Effector memory CD8-positive, alpha-beta T cell (primary cell): Measurements from ENCODE around the gene GNA15.

Experiments
- ATAC-seq: fragments of 150-1000 bp; cut with Tn5 transposase; replicated peaks from 2 replicates; pipeline ENCODE4 v1.10.0; 2021; ENCODE audit warnings: mild to moderate bottlenecking, moderate library complexity
- DNase-seq, 3 experiments: peaks; one replicate each; pipeline ENCODE4 v3.0.0; 2021
- H3K27ac Mint-ChIP-seq, 2 donors: one replicate each; pipeline ENCODE4 v1.8.0; 2022; ENCODE audit warnings: mild to moderate bottlenecking in 2 of 2, mixed read lengths in 2 of 2, moderate library complexity in 2 of 2
- H3K27me3 Mint-ChIP-seq, 2 donors: one replicate each; pipeline ENCODE4 v1.8.0; 2022; ENCODE audit warnings: mixed read lengths in 2 of 2
- H3K36me3 Mint-ChIP-seq: one replicate; pipeline ENCODE4 v1.8.0; 2022; ENCODE audit warnings: mild to moderate bottlenecking, moderate library complexity, mixed read lengths; ENCODE audit not compliant: insufficient read depth
- H3K4me1 Mint-ChIP-seq, 2 donors: one replicate each; pipeline ENCODE4 v1.8.0; 2022; ENCODE audit warnings: low read depth in 2 of 2, mixed read lengths in 2 of 2
- H3K4me3 Mint-ChIP-seq, 2 donors: one replicate each; pipeline ENCODE4 v1.8.0; 2022; ENCODE audit warnings: mild to moderate bottlenecking in 2 of 2, mixed read lengths in 2 of 2, moderate library complexity in 2 of 2
- H3K9me3 Mint-ChIP-seq, 2 donors: one replicate each; pipeline ENCODE4 v1.8.0; 2022; ENCODE audit warnings: mixed read lengths in 2 of 2

The GNA15 gene

DNA sequence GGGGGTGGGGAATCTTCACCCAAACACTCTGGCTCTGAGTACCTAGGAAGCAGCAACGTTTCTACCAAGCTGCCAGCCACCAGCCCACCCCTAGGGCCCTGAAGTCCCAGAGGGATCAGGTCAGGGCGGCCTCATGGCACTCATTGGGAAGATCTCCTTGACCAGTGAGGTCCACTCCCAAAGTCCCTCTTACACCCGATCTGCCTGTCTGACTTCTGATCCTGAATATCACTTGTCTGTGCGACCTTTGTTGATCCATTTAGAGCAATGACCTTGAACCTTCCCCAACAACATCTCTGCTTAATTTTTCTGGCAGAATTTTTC lies 2.1 kb upstream of the GNA15 start:
- H3K27me3 Mint-ChIP-seq, result peaks cover 0 to 6% of the 10 kb centered on the region in 2 donors
- DNase-seq (no peak), ATAC-seq (no peak)
- H3K36me3 Mint-ChIP-seq, result peaks cover 6% of the 10 kb centered on the region
- peak overlapping the region; percentile 78 for H3K4me3 Mint-ChIP-seq
- peaks cover 16 to 19% of the 10 kb centered on the region in 2 donors for H3K4me1 Mint-ChIP-seq
- no peaks in the 10 kb centered on the region for H3K9me3 Mint-ChIP-seq
- peak overlapping the region; percentile 86 to 96 for H3K27ac Mint-ChIP-seq

GRCh38 chr19:3136684-3137055 lies 837 bp downstream of the GNA15 start:
- DNase-seq (no peak), ATAC-seq (no peak)
- Mint-ChIP-seq H3K4me3 (peak overlapping the region in 1 of 2 donors; percentile 68), H3K9me3 (no peaks in the 10 kb centered on the region), H3K27ac (peak overlapping the region; percentile 62 to 72), H3K27me3 (peaks cover 0 to 6% of the 10 kb centered on the region in 2 donors), H3K4me1 (peaks cover 14 to 25% of the 10 kb centered on the region in 2 donors), H3K36me3 (no peaks in the 10 kb centered on the region)

DNA sequence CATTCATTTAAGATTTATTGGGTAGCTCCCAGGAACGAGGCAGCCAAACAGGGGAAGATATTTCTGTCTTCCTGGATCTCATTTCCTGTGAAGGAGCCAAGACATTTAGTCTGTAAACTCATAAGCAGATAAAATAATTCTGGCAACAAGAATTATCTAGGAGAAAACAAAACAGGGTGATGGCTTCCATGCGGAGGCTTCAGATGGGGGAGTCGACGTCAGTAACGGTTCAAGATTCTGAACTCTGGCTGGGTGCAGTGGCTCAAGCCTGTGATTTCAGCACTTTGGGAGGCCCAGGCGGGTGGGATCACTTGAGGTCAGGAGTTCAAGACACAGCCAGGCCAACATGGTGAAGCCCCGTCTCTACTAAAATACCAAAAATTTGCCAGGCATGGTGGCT lies 1.3 kb downstream of the GNA15 start:
- H3K4me1 Mint-ChIP-seq, result peaks cover 14 to 28% of the 10 kb centered on the region in 2 donors
- peaks cover 0 to 6% of the 10 kb centered on the region in 2 donors for H3K27me3 Mint-ChIP-seq
- H3K36me3 Mint-ChIP-seq, result no peaks in the 10 kb centered on the region
- peak overlapping the region in 1 of 2 donors; percentile 68 for H3K4me3 Mint-ChIP-seq
- peak overlapping the region; percentile 62 to 72 for H3K27ac Mint-ChIP-seq
- ATAC-seq, result no peak
- H3K9me3 Mint-ChIP-seq, result no peaks in the 10 kb centered on the region
- no peak for DNase-seq

DNA sequence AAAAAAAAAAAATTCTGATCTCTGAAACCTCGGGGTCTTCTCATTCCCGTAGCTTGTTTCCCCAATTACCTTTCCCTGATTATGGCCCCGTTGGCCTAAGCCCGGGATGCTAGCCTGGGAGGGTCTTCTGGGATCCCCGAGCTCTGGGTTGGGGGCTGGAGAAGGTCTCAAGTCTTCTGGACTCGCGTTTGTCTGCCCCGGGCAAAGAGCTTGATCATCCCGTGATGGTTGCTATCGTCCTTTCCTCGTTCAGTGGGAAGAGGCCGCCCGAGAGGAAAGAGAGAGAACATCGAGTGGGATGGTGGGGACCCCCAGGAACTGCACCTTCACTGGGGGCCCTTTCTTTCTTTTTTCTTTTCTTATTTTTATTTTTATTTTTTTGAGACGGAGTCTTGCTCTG lies 2.4 kb downstream of the GNA15 start:
- H3K27ac Mint-ChIP-seq, result no peak overlapping the region
- peaks cover 0 to 6% of the 10 kb centered on the region in 2 donors for H3K27me3 Mint-ChIP-seq
- H3K4me1 Mint-ChIP-seq, result peaks cover 8 to 27% of the 10 kb centered on the region in 2 donors
- DNase-seq (no peak), ATAC-seq (no peak)
- H3K9me3 Mint-ChIP-seq, result no peaks in the 10 kb centered on the region
- H3K36me3 Mint-ChIP-seq, result no peaks in the 10 kb centered on the region
- H3K4me3 Mint-ChIP-seq, result no peak overlapping the region

- peaks cover 0 to 6% of the 10 kb centered on the region in 2 donors for H3K27me3 Mint-ChIP-seq
- H3K36me3 Mint-ChIP-seq, result no peaks in the 10 kb centered on the region
- no peak for DNase-seq
- no peaks in the 10 kb centered on the region for H3K9me3 Mint-ChIP-seq
- peak; percentile 18 for ATAC-seq
- H3K4me1 Mint-ChIP-seq, result peaks cover 0 to 21% of the 10 kb centered on the region in 2 donors
- peak overlapping the region in 1 of 2 donors; percentile 13 for H3K27ac Mint-ChIP-seq
- H3K4me3 Mint-ChIP-seq, result no peak overlapping the region
Observed at GRCh38 chr19:3140667-3141038, 4.8 kb downstream of the GNA15 start.

GRCh38 chr19:3142292-3142670 lies 6.4 kb downstream of the GNA15 start:
- H3K9me3 Mint-ChIP-seq, result no peaks in the 10 kb centered on the region
- peak overlapping the region; percentile 35 to 89 for H3K27ac Mint-ChIP-seq
- H3K36me3 Mint-ChIP-seq, result no peaks in the 10 kb centered on the region
- H3K27me3 Mint-ChIP-seq, result peaks cover 0 to under 1% of the 10 kb centered on the region in 2 donors
- DNase-seq (no peak), ATAC-seq (peak; percentile 34)
- H3K4me1 Mint-ChIP-seq, result peaks cover 6 to 23% of the 10 kb centered on the region in 2 donors
- no peak overlapping the region for H3K4me3 Mint-ChIP-seq

DNA sequence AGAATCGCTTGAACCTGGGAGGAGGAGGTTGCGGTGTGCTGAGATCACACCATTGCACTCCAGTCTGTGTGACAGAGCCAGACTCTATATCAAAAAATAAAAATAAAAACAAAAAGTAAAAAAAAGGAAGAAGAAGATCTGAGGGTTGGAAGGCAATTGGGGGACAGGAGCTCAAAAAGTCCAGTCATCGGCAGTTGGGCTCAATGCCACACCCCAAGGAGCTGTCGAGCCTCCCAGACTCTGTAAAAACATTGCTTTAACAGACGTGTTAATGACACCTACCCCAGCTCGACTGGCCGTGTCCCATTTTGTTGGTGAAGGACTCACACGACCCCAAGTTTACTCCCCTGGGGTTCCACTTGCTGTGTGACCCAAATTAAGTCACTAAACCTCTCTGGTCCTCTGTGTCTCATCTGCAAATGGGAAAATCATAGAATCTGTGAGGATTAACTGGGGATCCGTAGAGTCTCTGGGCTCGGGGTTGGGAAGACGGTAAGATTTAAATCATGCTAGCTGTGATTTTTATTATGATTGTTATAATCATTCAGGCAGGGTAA lies 7.0 kb downstream of the GNA15 start:
- Mint-ChIP-seq H3K27ac (peak overlapping the region; percentile 35 to 89), H3K36me3 (no peaks in the 10 kb centered on the region), H3K9me3 (no peaks in the 10 kb centered on the region), H3K27me3 (no peaks in the 10 kb centered on the region), H3K4me3 (no peak overlapping the region), H3K4me1 (peaks cover 6 to 23% of the 10 kb centered on the region in 2 donors)
- DNase-seq, result no peak
- no peak for ATAC-seq

DNA sequence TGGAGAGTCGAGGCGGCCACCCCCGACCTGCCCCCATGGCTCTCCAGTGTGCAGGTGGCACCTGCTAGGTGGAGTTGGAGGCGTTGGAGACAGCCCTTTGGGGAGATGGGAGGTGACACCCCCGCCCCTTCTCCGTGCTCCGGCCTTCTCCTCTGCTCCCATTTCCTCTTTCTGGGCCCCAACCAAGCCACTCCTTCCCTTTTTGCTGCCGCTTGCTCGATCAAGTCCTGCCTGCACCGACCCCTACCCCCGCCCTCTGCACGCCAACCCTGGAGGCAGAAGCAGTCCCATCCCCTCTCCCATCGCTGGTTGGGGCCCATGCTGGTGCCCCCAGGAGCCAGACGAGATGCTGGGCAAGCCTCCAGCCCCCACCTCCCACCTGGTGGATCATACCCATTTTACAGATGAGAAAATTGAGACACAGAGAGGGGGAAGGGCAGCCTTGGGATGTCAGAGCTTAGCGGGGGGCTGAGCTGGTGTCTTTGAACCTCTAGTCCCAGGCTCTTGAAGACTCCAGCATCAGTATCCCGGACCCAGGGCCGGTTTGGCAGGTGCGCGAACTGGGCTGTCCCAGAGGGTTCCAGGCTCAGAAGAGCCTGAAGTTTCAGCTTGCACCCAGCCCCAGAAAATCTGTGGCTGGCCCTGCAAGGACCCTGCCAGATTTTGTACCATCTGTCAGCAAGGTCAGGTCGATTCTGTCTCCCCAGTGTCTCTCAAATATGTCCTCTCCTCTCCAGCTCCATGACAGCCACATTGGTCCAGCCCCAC lies 10.3 kb downstream of the GNA15 start:
- no peak for DNase-seq
- peak overlapping the region; percentile 10 to 71 for H3K27ac Mint-ChIP-seq
- H3K4me1 Mint-ChIP-seq, result peaks cover 6 to 20% of the 10 kb centered on the region in 2 donors
- no peaks in the 10 kb centered on the region for H3K9me3 Mint-ChIP-seq
- no peak for ATAC-seq
- no peaks in the 10 kb centered on the region for H3K27me3 Mint-ChIP-seq
- H3K4me3 Mint-ChIP-seq, result no peak overlapping the region
- no peaks in the 10 kb centered on the region for H3K36me3 Mint-ChIP-seq

DNA sequence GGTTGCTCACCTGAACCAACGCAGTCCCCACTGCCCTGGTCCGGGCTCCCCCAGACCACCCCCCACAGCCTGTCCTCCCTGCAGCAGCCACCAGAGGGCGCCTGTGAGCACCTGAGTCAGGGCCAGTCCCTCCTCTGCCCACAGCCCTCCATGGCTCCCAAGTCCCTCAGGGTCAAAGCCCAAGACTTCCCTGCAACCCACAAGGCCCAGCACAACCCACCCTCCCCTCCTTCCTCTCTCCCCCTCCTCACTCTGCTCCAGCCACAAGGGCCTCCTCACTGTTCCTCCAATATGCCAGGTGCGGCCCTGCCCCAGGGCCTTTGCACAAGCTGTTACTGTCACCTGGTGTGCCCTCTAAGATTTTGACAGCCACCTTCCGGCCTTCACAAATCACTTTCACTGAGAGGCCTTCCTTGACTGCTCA lies 10.9 kb downstream of the GNA15 start:
- H3K4me1 Mint-ChIP-seq, result peaks cover 6 to 18% of the 10 kb centered on the region in 2 donors
- ATAC-seq, result peak; percentile 68
- H3K4me3 Mint-ChIP-seq, result no peak overlapping the region
- no peaks in the 10 kb centered on the region for H3K9me3 Mint-ChIP-seq
- no peaks in the 10 kb centered on the region for H3K36me3 Mint-ChIP-seq
- DNase-seq, result peak; percentile 68 to 70 (median 70)
- H3K27me3 Mint-ChIP-seq, result no peaks in the 10 kb centered on the region
- H3K27ac Mint-ChIP-seq, result peak overlapping the region in 1 of 2 donors; percentile 71

DNA sequence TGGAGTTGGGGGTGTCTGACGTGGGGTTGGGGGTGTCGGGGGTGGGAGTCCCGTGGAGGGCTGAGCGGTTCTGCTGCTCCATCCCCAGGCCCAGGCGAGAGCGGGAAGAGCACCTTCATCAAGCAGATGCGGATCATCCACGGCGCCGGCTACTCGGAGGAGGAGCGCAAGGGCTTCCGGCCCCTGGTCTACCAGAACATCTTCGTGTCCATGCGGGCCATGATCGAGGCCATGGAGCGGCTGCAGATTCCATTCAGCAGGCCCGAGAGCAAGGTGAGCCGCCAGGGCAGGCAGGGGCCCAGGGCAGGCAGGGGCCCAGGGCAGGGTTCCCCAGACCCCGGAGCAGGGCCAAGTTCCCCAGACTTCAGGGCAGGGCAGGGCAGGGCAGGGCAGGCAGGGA lies 12.7 kb downstream of the GNA15 start:
- peak overlapping the region in 1 of 2 donors; percentile 62 for H3K27ac Mint-ChIP-seq
- H3K9me3 Mint-ChIP-seq, result no peaks in the 10 kb centered on the region
- H3K27me3 Mint-ChIP-seq, result no peaks in the 10 kb centered on the region
- DNase-seq (no peak), ATAC-seq (no peak)
- peaks cover 6 to 10% of the 10 kb centered on the region in 2 donors for H3K4me1 Mint-ChIP-seq
- no peaks in the 10 kb centered on the region for H3K36me3 Mint-ChIP-seq
- no peak overlapping the region for H3K4me3 Mint-ChIP-seq

- Mint-ChIP-seq H3K36me3 (no peaks in the 10 kb centered on the region), H3K4me3 (no peak overlapping the region), H3K27ac (peak overlapping the region in 1 of 2 donors; percentile 45), H3K9me3 (no peaks in the 10 kb centered on the region), H3K27me3 (no peaks in the 10 kb centered on the region), H3K4me1 (peaks cover 6 to 10% of the 10 kb centered on the region in 2 donors)
- DNase-seq, result no peak
- ATAC-seq, result no peak
Observed at GRCh38 chr19:3149089-3149488, 13.3 kb downstream of the GNA15 start.

DNA sequence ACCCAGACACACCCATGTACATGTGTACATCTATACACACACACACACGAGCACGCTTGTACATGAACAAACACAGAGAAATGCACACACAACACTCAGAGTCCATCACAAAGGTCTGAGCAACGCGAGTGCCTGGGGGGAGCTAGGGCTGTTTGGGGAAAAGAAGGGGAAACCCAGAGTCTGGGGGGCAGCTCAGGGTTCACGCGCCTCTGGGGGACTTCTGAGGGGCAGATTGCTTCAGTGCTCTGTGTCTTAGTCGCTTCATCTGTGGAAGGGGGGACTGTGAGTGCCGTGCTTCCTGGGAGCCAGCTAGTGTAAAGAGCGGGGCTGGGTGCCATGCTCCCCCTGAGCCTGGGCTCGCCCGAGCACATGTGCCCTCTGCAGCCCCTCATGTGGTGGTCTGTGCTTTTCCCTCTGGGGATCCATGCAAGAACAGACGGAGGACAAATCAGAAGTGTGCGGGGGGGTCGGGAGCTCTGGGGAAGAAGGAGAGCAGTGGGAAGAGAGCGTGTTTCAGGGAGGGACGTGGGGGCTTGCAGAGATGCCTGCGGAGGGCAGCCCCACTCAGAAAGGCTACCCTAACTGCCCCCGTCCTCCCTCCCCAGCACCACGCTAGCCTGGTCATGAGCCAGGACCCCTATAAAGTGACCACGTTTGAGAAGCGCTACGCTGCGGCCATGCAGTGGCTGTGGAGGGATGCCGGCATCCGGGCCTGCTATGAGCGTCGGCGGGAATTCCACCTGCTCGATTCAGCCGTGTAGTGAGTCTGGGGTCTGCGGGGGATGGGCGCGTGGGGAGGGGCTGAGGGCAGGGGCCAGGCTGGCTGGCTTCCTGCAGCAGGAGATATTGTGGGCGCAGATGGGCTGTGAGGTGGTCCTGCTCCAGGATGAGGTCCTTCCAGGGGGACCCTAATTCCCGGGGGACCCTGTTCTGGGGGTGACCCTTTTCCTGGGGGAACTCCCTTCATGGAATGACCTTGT lies 14.0 kb downstream of the GNA15 start:
- Mint-ChIP-seq H3K4me1 (peaks cover 6 to 10% of the 10 kb centered on the region in 2 donors), H3K36me3 (no peaks in the 10 kb centered on the region), H3K9me3 (no peaks in the 10 kb centered on the region), H3K4me3 (no peak overlapping the region), H3K27ac (peak overlapping the region in 1 of 2 donors; percentile 45), H3K27me3 (no peaks in the 10 kb centered on the region)
- ATAC-seq, result no peak
- no peak for DNase-seq

GRCh38 chr19:3150739-3151329 lies 15.0 kb downstream of the GNA15 start:
- Mint-ChIP-seq H3K27me3 (no peaks in the 10 kb centered on the region), H3K36me3 (peaks cover 3% of the 10 kb centered on the region), H3K4me1 (peaks cover 6 to 13% of the 10 kb centered on the region in 2 donors), H3K27ac (no peak overlapping the region), H3K4me3 (no peak overlapping the region), H3K9me3 (peaks cover 0 to 1% of the 10 kb centered on the region in 2 donors)
- ATAC-seq (no peak), DNase-seq (no peak)
